Lung (tissue), 12 donors: ENCODE measurements around the gene ZFP91. TPM values are rescaled to one million over a fixed set of nuclear protein-coding genes. Genes with fewer than 3 reads are reported as not detected.

Experiments used
- ATAC-seq: fragments of 200-7000 bp; cut with Tn5 transposase; one replicate; pipeline ENCODE4 v1.9.1; 2020; ENCODE audit warnings: moderate number of reproducible peaks; ENCODE audit not compliant: insufficient read depth, low FRiP score
- DNase-seq, 3 donors: peaks; one replicate each; pipeline ENCODE4 v3.0.0-alpha.2; 2013 to 2017
- H3K27ac ChIP-seq, 2 donors: one replicate each; pipeline ENCODE4 v1.5.1; 2013; ENCODE audit warnings: mild to moderate bottlenecking in 2 of 2, moderate library complexity in 2 of 2, control low read depth in 1 of 2, inconsistent platforms in 1 of 2, low read depth in 1 of 2, low read length in 1 of 2
- H3K27me3 ChIP-seq, 3 donors: one replicate each; pipeline ENCODE4 v1.5.1; 2013; ENCODE audit warnings: low read length in 2 of 3; ENCODE audit not compliant: control insufficient read depth in 3 of 3, insufficient read depth in 3 of 3
- H3K36me3 ChIP-seq, 4 donors: one replicate each; pipeline ENCODE4 v1.5.1; 2013; ENCODE audit warnings: low read length in 4 of 4, mild to moderate bottlenecking in 1 of 4, moderate library complexity in 1 of 4; ENCODE audit not compliant: control insufficient read depth in 4 of 4, insufficient read depth in 4 of 4
- H3K4me1 ChIP-seq, 5 donors: one replicate each; pipeline ENCODE4 v1.5.1; 2013; ENCODE audit warnings: low read length in 5 of 5, mild to moderate bottlenecking in 2 of 5, moderate library complexity in 1 of 5; ENCODE audit not compliant: control insufficient read depth in 5 of 5, insufficient read depth in 5 of 5
- H3K4me3 ChIP-seq: one replicate; pipeline ENCODE4 v1.5.1; 2013; ENCODE audit warnings: mild to moderate bottlenecking, control low read depth, moderate library complexity
- H3K9ac ChIP-seq, 2 donors: one replicate each; pipeline ENCODE4 v1.5.1; 2013; ENCODE audit warnings: low read length in 2 of 2, control low read depth in 1 of 2; ENCODE audit not compliant: insufficient read depth in 1 of 2
- H3K9me3 ChIP-seq, 4 donors: one replicate each; pipeline ENCODE4 v1.5.1; 2013; ENCODE audit warnings: low read length in 3 of 4, mild to moderate bottlenecking in 1 of 4, moderate library complexity in 1 of 4; ENCODE audit not compliant: control insufficient read depth in 4 of 4, insufficient read depth in 3 of 4
- WGBS, 2 donors: extraction: QIAGEN DNeasy Blood & Tissue Kit; methylation state at CpG; one replicate each; pipeline ENCODE4 v1.1.7; 2013; 5-methylcytosine and 5-hydroxymethylcytosine counted together
- polyA plus RNA-seq, 2 donors: library from polyadenylated mRNA; stranded (reverse); fragments of 200-250 nt; gene quantifications; one replicate each; pipeline ENCODE4 v1.2.1, GENCODE V29; 2013
- total RNA-seq, 2 donors: library from RNA; depleted of rRNA in 1 of 2; stranded (reverse); fragments of >200 nt in 1 of 2; gene quantifications; one replicate each; pipeline ENCODE4 v1.2.1, GENCODE V29; 2014 to 2021
- TF ChIP-seq, protein P1 (sequence below): IDR thresholded peaks from 2 replicates; pipeline ENCODE4 v1.5.1; 2012; ENCODE audit warnings: mild to moderate bottlenecking; ENCODE audit errors: control extremely low read depth, extremely low read depth
- donor health status: control.
- donor health status: control.
- donor health status: Bipolar disorder and iron deficiency.
- donor health status: healthy.
- donor health status: DM: yes; HTN: yes; CAD: no.

The ZFP91 gene
- total and polyA plus RNA-seq, 4 donors = 11.1 to 47.0 (median 31.2) TPM

DNA sequence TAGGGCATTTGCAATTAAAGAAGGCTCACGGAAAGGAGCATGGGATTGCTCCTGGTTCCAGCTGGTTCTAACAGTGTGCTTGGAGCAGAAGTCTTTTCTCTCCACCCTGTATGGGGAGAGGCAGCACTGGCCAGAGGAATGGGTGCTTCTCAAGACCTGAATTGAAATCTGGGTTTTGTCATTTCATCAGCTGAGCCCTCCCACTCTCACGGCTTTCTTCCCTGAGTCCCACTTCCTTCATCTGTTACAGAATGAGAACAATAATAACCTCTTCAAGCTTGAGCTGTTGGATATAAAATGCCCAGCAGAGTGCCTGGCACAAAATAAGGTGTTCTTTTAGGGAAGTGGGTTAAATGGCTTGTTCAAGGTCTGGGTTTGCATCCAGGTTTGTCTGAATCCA, 60.8 kb downstream of the ZFP91 start:
- Histone ChIP-seq H3K9ac (no peak overlapping the region), H3K9me3 (no peaks in the 10 kb centered on the region), H3K4me1 (peaks cover 0 to 6% (median 0%) of the 10 kb centered on the region in 5 donors), H3K27me3 (no peaks in the 10 kb centered on the region), H3K4me3 (no peak overlapping the region), H3K27ac (no peak overlapping the region), H3K36me3 (no peaks in the 10 kb centered on the region)
- DNase-seq = no peak
- TF ChIP-seq, protein P1, sequence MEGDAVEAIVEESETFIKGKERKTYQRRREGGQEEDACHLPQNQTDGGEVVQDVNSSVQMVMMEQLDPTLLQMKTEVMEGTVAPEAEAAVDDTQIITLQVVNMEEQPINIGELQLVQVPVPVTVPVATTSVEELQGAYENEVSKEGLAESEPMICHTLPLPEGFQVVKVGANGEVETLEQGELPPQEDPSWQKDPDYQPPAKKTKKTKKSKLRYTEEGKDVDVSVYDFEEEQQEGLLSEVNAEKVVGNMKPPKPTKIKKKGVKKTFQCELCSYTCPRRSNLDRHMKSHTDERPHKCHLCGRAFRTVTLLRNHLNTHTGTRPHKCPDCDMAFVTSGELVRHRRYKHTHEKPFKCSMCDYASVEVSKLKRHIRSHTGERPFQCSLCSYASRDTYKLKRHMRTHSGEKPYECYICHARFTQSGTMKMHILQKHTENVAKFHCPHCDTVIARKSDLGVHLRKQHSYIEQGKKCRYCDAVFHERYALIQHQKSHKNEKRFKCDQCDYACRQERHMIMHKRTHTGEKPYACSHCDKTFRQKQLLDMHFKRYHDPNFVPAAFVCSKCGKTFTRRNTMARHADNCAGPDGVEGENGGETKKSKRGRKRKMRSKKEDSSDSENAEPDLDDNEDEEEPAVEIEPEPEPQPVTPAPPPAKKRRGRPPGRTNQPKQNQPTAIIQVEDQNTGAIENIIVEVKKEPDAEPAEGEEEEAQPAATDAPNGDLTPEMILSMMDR = no peak
- ATAC-seq = no peak
- 60 to 67% methylated on average over 2 of the region's 2 CpGs for WGBS, 2 donors

DNA sequence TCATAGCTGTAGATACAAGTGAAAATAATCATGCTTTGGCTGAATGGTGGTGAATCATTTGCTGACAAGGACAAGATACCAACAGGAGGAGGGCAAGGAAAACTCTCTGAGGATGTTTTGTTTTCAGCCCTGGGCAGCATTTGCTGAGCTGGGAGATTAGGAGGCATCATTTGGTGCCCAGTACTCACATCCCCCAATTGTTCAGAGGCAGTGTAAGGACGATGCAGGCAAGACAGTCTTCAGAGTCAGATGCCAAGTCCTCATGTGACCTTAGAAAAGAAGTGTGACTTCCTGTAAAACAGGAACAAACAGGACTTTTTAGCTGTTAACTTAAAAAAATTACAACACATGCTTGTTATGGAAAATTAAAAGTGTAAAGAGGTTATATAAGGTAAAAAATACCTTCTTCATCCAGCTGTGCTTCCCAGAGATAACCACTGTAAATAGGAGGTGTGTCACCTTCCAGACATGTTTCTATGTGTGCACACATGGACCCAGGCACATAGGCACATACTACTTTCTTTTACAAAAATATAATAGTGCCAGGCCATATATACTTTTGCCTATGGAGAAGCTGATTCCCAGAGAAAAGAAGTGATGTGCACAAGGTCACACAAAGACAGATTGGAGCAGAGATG, 61.6 kb downstream of the ZFP91 start:
- ATAC-seq = no peak
- Histone ChIP-seq H3K4me3 (no peak overlapping the region), H3K27ac (no peak overlapping the region), H3K9ac (no peak overlapping the region), H3K27me3 (no peaks in the 10 kb centered on the region), H3K9me3 (peaks cover 0 to 2% (median 0%) of the 10 kb centered on the region in 4 donors), H3K36me3 (no peaks in the 10 kb centered on the region), H3K4me1 (peaks cover 0 to 6% (median 0%) of the 10 kb centered on the region in 5 donors)
- TF ChIP-seq, protein P1 = no peak
- 0 to 2% methylated on average over 1 of the region's 1 CpG for whole genome bisulfite sequencing, 2 donors
- DNase-seq = peak in 1 of 3 donors; percentile 49

DNA sequence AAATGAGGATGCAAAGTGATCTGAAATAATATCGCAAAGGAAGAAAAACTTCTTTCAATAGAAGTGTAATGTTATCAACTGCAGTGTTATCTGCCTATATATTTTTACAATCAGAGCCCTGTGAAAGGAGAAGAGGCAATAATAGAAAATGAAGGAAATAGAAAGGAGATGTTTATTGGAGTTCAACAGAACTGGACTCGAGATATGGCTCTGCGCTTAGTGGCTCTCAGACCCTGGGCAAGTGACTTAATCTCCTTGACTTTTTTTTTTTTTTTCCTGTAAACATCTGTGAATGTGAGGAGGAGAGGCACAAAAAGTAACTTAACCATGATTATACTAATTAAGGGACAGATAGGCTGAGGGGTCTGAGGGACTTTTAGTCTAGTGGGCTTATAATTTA, 62.5 kb downstream of the ZFP91 start:
- no peak for ATAC-seq
- H3K9ac ChIP-seq = no peak overlapping the region
- 73 to 90% methylated on average over 3 of the region's 3 CpGs for whole genome bisulfite sequencing, 2 donors

More for the DNA sequence above, 62.5 kb downstream of the ZFP91 start:
- TF ChIP-seq, protein P1 = no peak
- Histone ChIP-seq H3K4me3 (no peak overlapping the region), H3K27me3 (no peaks in the 10 kb centered on the region), H3K9me3 (peaks cover 0 to 6% (median 1%) of the 10 kb centered on the region in 4 donors), H3K27ac (no peak overlapping the region), H3K4me1 (peaks cover 0 to 6% (median 0%) of the 10 kb centered on the region in 5 donors), H3K36me3 (no peaks in the 10 kb centered on the region)
- no peak for DNase-seq
